ENCODE data around the gene PLXDC2. TPM values are rescaled to one million over a fixed set of nuclear protein-coding genes. Genes with fewer than 3 reads are reported as not detected.

PLXDC2 gene
- total RNA-seq, 1 experiment from 2014 or later: not detected

DNA sequence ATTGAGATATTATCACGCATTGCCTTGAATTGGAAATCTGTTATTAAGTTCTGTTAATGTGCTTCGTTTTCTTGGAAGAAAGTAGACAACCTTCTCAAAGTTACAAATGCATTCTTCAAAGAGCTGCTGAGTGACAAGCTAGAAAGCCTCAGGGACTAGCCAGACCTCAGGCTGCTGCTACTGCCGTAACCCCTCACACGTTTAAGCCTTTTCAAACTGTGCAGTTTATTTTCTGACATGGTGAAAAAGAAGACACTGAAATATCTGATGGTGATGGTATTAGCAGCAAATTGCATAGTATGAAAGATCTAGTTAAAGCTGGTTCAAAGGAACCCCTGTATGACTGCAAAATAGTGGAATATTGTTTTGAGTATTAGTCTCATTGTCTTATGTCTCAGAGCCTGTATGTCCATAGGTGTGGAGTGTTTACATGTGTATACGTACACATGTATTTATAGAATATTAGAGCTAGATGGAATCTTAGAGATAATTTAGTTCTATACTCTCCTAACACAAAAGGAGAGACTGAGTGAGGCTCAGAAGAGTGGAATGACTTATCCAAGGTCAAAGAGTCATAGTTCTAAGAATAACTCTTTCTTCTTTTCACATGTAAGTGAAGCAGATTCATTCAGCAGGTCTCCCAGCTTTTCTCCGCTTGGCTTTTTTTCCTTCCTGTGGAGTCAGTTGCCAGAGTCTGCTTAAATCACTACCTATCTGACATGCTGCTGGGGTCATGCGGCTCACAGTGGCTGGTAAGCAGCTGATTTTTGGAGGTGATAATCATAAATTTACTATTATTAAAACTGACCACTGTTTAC is 431.9 kb downstream of the PLXDC2 start:
- H3K9me2 ChIP-seq (replicated peaks; ENCODE audit: low read length): no peaks in the 10 kb centered on the region

DNA sequence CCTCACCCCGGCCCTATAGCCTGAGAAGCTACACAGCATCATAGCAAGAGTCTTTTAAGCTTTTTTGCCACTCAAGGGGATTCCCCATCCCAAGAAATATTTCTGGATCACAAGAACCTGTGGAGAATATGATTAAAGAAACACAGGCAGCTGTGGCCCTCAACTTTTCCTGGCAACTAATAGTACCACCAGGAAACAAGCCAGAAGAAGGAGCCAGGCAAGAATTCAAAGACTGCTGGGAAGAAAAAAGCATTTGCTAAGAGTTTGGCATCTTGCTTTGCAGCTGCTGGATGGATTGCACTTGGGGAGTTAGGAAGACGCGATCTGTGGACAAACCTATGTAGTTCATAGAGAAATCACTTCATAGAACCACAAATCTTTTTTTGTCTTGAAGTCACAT is 437.8 kb downstream of the PLXDC2 start:
- CTCF ChIA-PET: no interaction called here
- DNase-seq (no peak), ATAC-seq (no peak)
- no peaks in the 10 kb centered on the region for H4K20me1 ChIP-seq (ENCODE audit: low read length)
- no peak overlapping the region for H2AFZ ChIP-seq (ENCODE audit: low read length)
- no peaks in the 10 kb centered on the region for H3K9me3 ChIP-seq (ENCODE audit: low read length)
- no peak overlapping the region for H3K27ac ChIP-seq (ENCODE audit: low read length)
- no peaks in the 10 kb centered on the region for H3K4me1 ChIP-seq (ENCODE audit: insufficient read depth, low read length)
- no peak overlapping the region for H3K9ac ChIP-seq (ENCODE audit: low read length)
- H3K4me2 ChIP-seq (ENCODE audit: low read length): no peak overlapping the region
- no peaks in the 10 kb centered on the region for H3F3A ChIP-seq (ENCODE audit: low read length, unreplicated experiment)
- no peaks in the 10 kb centered on the region for H3K27me3 ChIP-seq (ENCODE audit: low read length)
- H3K36me3 ChIP-seq (ENCODE audit: low read depth, low read length): no peaks in the 10 kb centered on the region
- TF ChIP-seq EZH2phosphoT487 (IDR thresholded peaks at IDR 0.05; ENCODE audit: borderline replicate concordance, low read length): no peak
- TF ChIP-seq EZH2 (IDR thresholded peaks at IDR 0.05; ENCODE audit: low read length, unreplicated experiment): no peak
- TF ChIP-seq, protein P1, sequence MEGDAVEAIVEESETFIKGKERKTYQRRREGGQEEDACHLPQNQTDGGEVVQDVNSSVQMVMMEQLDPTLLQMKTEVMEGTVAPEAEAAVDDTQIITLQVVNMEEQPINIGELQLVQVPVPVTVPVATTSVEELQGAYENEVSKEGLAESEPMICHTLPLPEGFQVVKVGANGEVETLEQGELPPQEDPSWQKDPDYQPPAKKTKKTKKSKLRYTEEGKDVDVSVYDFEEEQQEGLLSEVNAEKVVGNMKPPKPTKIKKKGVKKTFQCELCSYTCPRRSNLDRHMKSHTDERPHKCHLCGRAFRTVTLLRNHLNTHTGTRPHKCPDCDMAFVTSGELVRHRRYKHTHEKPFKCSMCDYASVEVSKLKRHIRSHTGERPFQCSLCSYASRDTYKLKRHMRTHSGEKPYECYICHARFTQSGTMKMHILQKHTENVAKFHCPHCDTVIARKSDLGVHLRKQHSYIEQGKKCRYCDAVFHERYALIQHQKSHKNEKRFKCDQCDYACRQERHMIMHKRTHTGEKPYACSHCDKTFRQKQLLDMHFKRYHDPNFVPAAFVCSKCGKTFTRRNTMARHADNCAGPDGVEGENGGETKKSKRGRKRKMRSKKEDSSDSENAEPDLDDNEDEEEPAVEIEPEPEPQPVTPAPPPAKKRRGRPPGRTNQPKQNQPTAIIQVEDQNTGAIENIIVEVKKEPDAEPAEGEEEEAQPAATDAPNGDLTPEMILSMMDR (conservative IDR thresholded peaks at IDR 0.05; ENCODE audit: low read depth, low read length): no peak
- no peaks in the 10 kb centered on the region for H3K9me2 ChIP-seq (replicated peaks; ENCODE audit: low read length)
- no peaks in the 10 kb centered on the region for H3K79me2 ChIP-seq (ENCODE audit: low read length)
- POLR2A ChIA-PET (ENCODE audit: unreplicated experiment): no interaction called here
- no TSS peak for BruUV-seq (replicated peaks)
- H3K4me3 ChIP-seq (ENCODE audit: low read length): no peak overlapping the region
- intact Hi-C loops (cut with micrococcal nuclease): no loop called here

More for the DNA sequence above, 431.9 kb downstream of the PLXDC2 start:
- no peaks in the 10 kb centered on the region for H3K27me3 ChIP-seq (ENCODE audit: low read length)
- H3K4me1 ChIP-seq (ENCODE audit: insufficient read depth, low read length): no peaks in the 10 kb centered on the region
- H2AFZ ChIP-seq (ENCODE audit: low read length): no peak overlapping the region
- H3K36me3 ChIP-seq (ENCODE audit: low read depth, low read length): no peaks in the 10 kb centered on the region
- CTCF ChIA-PET: no interaction called here
- no peak for ATAC-seq
- no peaks in the 10 kb centered on the region for H3K79me2 ChIP-seq (ENCODE audit: low read length)
- H4K20me1 ChIP-seq (ENCODE audit: low read length): no peaks in the 10 kb centered on the region
- no peak overlapping the region for H3K9ac ChIP-seq (ENCODE audit: low read length)
- POLR2A ChIA-PET (ENCODE audit: unreplicated experiment): no interaction called here
- no peaks in the 10 kb centered on the region for H3K9me3 ChIP-seq (ENCODE audit: low read length)
- intact Hi-C loops (cut with micrococcal nuclease): no loop called here
- no peak overlapping the region for H3K4me2 ChIP-seq (ENCODE audit: low read length)
- no peak for DNase-seq
- H3K4me3 ChIP-seq (ENCODE audit: low read length): no peak overlapping the region
- BruUV-seq (replicated peaks): no TSS peak
- no peaks in the 10 kb centered on the region for H3F3A ChIP-seq (ENCODE audit: low read length, unreplicated experiment)
- H3K27ac ChIP-seq (ENCODE audit: low read length): no peak overlapping the region
- no peak for TF ChIP-seq EZH2 (IDR thresholded peaks at IDR 0.05; ENCODE audit: low read length, unreplicated experiment)
- TF ChIP-seq EZH2phosphoT487 (IDR thresholded peaks at IDR 0.05; ENCODE audit: borderline replicate concordance, low read length): no peak
- TF ChIP-seq, protein P1 (conservative IDR thresholded peaks at IDR 0.05; ENCODE audit: low read depth, low read length): no peak

DNA sequence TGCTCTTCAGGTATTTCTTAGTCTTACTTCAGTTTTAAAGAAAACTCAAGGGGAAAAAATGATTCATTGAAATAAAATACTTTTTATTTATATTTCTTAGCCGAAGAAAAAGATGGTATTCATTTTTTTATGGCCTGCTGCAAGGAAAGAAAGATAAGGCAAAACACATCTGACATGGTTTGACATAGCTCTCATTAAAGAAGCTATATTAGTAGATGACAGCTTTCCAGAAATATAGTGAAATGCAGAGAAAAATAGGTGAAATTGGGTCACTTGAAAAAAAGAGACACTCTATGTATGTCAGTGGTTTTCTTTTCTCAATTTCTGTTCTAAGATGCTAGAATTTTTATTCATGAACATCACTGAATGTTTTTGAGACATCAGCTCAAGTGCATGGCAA is 438.3 kb downstream of the PLXDC2 start:
- no TSS peak for BruUV-seq (replicated peaks)
- no peaks in the 10 kb centered on the region for H3K9me3 ChIP-seq (ENCODE audit: low read length)
- H3K36me3 ChIP-seq (ENCODE audit: low read depth, low read length): no peaks in the 10 kb centered on the region
- intact Hi-C loops (cut with micrococcal nuclease): no loop called here
- DNase-seq: no peak
- no peaks in the 10 kb centered on the region for H3F3A ChIP-seq (ENCODE audit: low read length, unreplicated experiment)
- H3K27ac ChIP-seq (ENCODE audit: low read length): no peak overlapping the region
- ATAC-seq: no peak
- CTCF ChIA-PET: no interaction called here
- no peaks in the 10 kb centered on the region for H3K27me3 ChIP-seq (ENCODE audit: low read length)
- no peaks in the 10 kb centered on the region for H4K20me1 ChIP-seq (ENCODE audit: low read length)
- H3K4me2 ChIP-seq (ENCODE audit: low read length): no peak overlapping the region
- no peaks in the 10 kb centered on the region for H3K79me2 ChIP-seq (ENCODE audit: low read length)
- no peaks in the 10 kb centered on the region for H3K9me2 ChIP-seq (replicated peaks; ENCODE audit: low read length)
- no peaks in the 10 kb centered on the region for H3K4me1 ChIP-seq (ENCODE audit: insufficient read depth, low read length)
- POLR2A ChIA-PET (ENCODE audit: unreplicated experiment): no interaction called here
- no peak overlapping the region for H2AFZ ChIP-seq (ENCODE audit: low read length)
- TF ChIP-seq EZH2 (IDR thresholded peaks at IDR 0.05; ENCODE audit: low read length, unreplicated experiment) (no peak), EZH2phosphoT487 (IDR thresholded peaks at IDR 0.05; ENCODE audit: borderline replicate concordance, low read length) (no peak)
- TF ChIP-seq, protein P1 (conservative IDR thresholded peaks at IDR 0.05; ENCODE audit: low read depth, low read length): no peak
- H3K4me3 ChIP-seq (ENCODE audit: low read length): no peak overlapping the region
- no peak overlapping the region for H3K9ac ChIP-seq (ENCODE audit: low read length)
